Testis (tissue), 3 donors: Measurements from ENCODE around the gene PPP1R14B. TPM values are rescaled to one million over a fixed set of nuclear protein-coding genes. Genes with fewer than 3 reads are reported as not detected.

Source experiments
- DNase-seq: peaks from one replicate; pipeline ENCODE4 v3.0.0-alpha.2; 2019
- H3K27ac ChIP-seq, 2 donors: fragments of 200-600 bp; sonication (generic); one replicate each; pipeline ENCODE4 v1.5.1; 2019
- H3K27me3 ChIP-seq: fragments of 200-600 bp; sonication (generic); one replicate; pipeline ENCODE4 v1.5.1; 2019
- H3K36me3 ChIP-seq: fragments of 200-600 bp; sonication (generic); one replicate; pipeline ENCODE4 v1.5.1; 2017; ENCODE audit warnings: low read depth; ENCODE audit errors: missing control alignments
- H3K4me1 ChIP-seq: fragments of 200-600 bp; sonication (generic); one replicate; pipeline ENCODE4 v1.5.1; 2019
- H3K4me3 ChIP-seq, 2 donors: fragments of 200-600 bp; sonication (generic); one replicate each; pipeline ENCODE4 v1.5.1; 2017 to 2019
- H3K9me3 ChIP-seq: fragments of 200-600 bp; sonication (generic); one replicate; pipeline ENCODE4 v1.5.1; 2017
- POLR2A ChIP-seq: fragments of 450-650 bp; IDR thresholded peaks from one replicate; pipeline ENCODE4 v1.6.1; 2017; ENCODE audit warnings: antibody characterized with exemption, mild to moderate bottlenecking, moderate library complexity
- WGBS, 2 donors: methylation state at CpG; one replicate each; pipeline ENCODE4 v1.1.5; 2018; 5-methylcytosine and 5-hydroxymethylcytosine counted together
- intact Hi-C: fragments of 100-400 bp; cut with DNase I; formaldehyde crosslinking; loops from one replicate; pipeline ENCODE4 v1.15.1; 2023; ENCODE audit warnings: low total_unique reads
- polyA plus RNA-seq: library from polyadenylated mRNA; stranded (reverse); fragments of 350-450 nt; fragmentation: Illumina TruSeq; extraction: RNeasy Lipid Tissue Mini Kit (QIAGEN cat#74804); gene quantifications from one replicate; pipeline ENCODE4 v1.2.3, GENCODE V29; 2014; ENCODE audit warnings: low read depth, low replicate concordance; ENCODE audit not compliant: insufficient read depth
- total RNA-seq, 2 donors: library from RNA; depleted of rRNA; stranded (reverse); fragments of >200 nt; gene quantifications; one replicate each; pipeline ENCODE4 v1.2.3, GENCODE V29; 2016
- TF ChIP-seq, protein P1 (sequence below), 3 experiments: fragments of 450-650 bp in 2 of 3; fragments of 200-600 bp in 1 of 3; sonication (generic) in 1 of 3; IDR thresholded peaks; one replicate each; pipeline ENCODE4 v1.5.1; 2016 to 2019; ENCODE audit warnings: antibody characterized with exemption in 3 of 3, mild to moderate bottlenecking in 2 of 3, moderate library complexity in 1 of 3

Gene PPP1R14B
- total and polyA plus RNA-seq, 3 donors from 2014 or later, result 53.4 to 72.0 (median 67.3) TPM

- Histone ChIP-seq H3K4me1 (peaks cover 6% of the 10 kb centered on the region), H3K36me3 (no peaks in the 10 kb centered on the region), H3K9me3 (no peaks in the 10 kb centered on the region), H3K4me3 (no peak overlapping the region), H3K27ac (no peak overlapping the region), H3K27me3 (no peaks in the 10 kb centered on the region)
- no peak for DNase-seq
- WGBS, 2 donors, result 85 to 90% methylated on average over 4 of the region's 4 CpGs
- intact Hi-C loops, result no loop called here
- TF ChIP-seq, protein P1, sequence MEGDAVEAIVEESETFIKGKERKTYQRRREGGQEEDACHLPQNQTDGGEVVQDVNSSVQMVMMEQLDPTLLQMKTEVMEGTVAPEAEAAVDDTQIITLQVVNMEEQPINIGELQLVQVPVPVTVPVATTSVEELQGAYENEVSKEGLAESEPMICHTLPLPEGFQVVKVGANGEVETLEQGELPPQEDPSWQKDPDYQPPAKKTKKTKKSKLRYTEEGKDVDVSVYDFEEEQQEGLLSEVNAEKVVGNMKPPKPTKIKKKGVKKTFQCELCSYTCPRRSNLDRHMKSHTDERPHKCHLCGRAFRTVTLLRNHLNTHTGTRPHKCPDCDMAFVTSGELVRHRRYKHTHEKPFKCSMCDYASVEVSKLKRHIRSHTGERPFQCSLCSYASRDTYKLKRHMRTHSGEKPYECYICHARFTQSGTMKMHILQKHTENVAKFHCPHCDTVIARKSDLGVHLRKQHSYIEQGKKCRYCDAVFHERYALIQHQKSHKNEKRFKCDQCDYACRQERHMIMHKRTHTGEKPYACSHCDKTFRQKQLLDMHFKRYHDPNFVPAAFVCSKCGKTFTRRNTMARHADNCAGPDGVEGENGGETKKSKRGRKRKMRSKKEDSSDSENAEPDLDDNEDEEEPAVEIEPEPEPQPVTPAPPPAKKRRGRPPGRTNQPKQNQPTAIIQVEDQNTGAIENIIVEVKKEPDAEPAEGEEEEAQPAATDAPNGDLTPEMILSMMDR (IDR thresholded peaks at IDR 0.05), result no peak
- TF ChIP-seq POLR2A, result no peak
These were observed 12.9 kb upstream of the PPP1R14B start for GRCh38 chr11:64259533-64260067.

DNA sequence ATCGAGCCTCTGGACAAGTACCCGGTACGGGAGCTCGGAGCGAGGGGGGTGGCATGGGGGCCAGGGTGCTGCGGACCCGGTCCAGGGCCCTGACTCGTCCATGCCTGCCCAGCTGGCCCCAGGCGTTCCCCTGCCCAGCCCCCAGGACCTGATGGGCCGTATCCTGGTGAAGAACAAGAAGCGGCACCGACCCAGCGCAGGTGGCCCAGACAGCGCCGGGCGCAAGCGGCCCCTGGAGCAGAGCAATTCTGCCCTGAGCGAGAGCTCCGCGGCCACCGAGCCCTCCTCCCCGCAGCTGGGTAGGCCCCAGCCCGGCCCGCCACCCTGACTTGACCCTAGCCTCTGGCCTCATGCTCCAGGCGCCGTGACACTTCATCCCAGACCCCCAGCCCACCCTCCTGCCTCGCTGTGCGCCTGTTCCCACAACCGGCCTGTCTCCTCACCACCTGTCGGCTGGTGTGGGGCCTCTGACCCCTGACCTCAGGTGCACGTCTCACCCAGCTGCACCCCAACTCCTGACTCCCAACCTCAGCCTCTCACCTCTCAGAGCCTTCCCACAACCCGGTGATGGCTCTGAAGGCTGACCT is 12.3 kb upstream of the PPP1R14B start:
- H3K27me3 ChIP-seq, result no peaks in the 10 kb centered on the region
- H3K4me3 ChIP-seq, result no peak overlapping the region
- 92 to 96% methylated on average over 27 to 32 of the region's 32 CpGs for WGBS, 2 donors
- intact Hi-C loops, result no loop called here
- no peak overlapping the region for H3K27ac ChIP-seq
- H3K4me1 ChIP-seq, result peaks cover 1% of the 10 kb centered on the region
- no peak for DNase-seq
- TF ChIP-seq POLR2A, result no peak
- TF ChIP-seq, protein P1 (IDR thresholded peaks at IDR 0.05), result no peak
- H3K36me3 ChIP-seq, result no peaks in the 10 kb centered on the region
- no peaks in the 10 kb centered on the region for H3K9me3 ChIP-seq

GRCh38 chr11:64258356-64258755 is 11.6 kb upstream of the PPP1R14B start:
- H3K9me3 ChIP-seq, result no peaks in the 10 kb centered on the region
- WGBS, 2 donors, result 88 to 90% methylated on average over 23 to 24 of the region's 24 CpGs
- no peak overlapping the region for H3K4me3 ChIP-seq
- no peaks in the 10 kb centered on the region for H3K4me1 ChIP-seq
- no peaks in the 10 kb centered on the region for H3K27me3 ChIP-seq
- no peaks in the 10 kb centered on the region for H3K36me3 ChIP-seq
- intact Hi-C loops, result no loop called here
- no peak overlapping the region for H3K27ac ChIP-seq
- no peak for TF ChIP-seq POLR2A
- TF ChIP-seq, protein P1 (IDR thresholded peaks at IDR 0.05), result no peak
- no peak for DNase-seq

- H3K4me3 ChIP-seq, result no peak overlapping the region
- H3K27ac ChIP-seq, result no peak overlapping the region
- H3K4me1 ChIP-seq, result peaks cover 12% of the 10 kb centered on the region
- 89% methylated on average over 15 of the region's 15 CpGs; no CpG with 5 or more reads in 1 of the 2 donors for WGBS, 2 donors
- H3K9me3 ChIP-seq, result no peaks in the 10 kb centered on the region
- no peaks in the 10 kb centered on the region for H3K36me3 ChIP-seq
- TF ChIP-seq, protein P1 (IDR thresholded peaks at IDR 0.05), result no peak
- no peak for DNase-seq
- no peaks in the 10 kb centered on the region for H3K27me3 ChIP-seq
- intact Hi-C loops, result no loop called here
These were observed 9.6 kb upstream of the PPP1R14B start for GRCh38 chr11:64256300-64256699.
